ENCODE data around the gene UCK1. TPM values are rescaled to one million over a fixed set of nuclear protein-coding genes. Genes with fewer than 3 reads are reported as not detected.

The UCK1 gene
- total and polyA plus RNA-seq, 2 of the 8 experiments (the other 6 are each of a cell fraction or from before 2014, with no cell fraction given): 35.1 to 42.0 TPM

DNA sequence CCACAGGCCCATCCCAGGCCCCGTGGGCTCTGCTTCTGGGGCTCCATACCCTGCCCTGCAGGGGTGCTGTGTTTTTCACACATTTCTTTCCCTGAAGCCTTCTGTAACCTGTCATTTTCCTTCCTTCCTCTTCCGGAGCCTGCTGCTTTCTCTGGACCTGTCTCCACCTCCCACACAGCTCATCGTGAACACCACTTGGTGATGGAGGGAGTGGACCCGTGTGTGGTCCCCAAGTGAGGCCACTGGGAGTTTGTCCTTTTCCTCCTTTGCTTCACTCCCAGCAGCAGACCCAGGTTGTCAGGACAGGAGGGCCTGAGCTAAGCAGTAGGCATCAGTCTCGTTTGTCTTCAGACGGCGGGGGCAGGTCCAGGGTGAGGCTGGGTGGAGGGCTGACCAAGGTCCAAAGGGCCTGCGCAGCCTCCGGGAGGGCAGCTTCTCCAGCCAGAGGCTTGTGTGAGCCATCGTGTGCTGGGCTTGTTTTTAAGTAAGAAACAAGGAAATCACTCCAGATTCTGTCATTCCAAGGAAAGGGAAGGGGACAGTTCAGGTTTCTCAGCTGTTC lies 34.1 kb downstream of the UCK1 start (continued):
- no peak for TF ChIP-seq CEBPB (IDR thresholded peaks at IDR 0.05; ENCODE audit: low read depth, low read length)
- TF ChIP-seq EGR1 (IDR thresholded peaks at IDR 0.05; ENCODE audit: borderline replicate concordance, low read depth, low read length): no peak
- TF ChIP-seq RXRA (IDR thresholded peaks at IDR 0.05; ENCODE audit: insufficient read depth, low read depth, low read length): no peak
- TF ChIP-seq RFX5 (IDR thresholded peaks at IDR 0.05; ENCODE audit: borderline replicate concordance, low read depth, low read length): no peak
- no peak for TF ChIP-seq CTBP2 (IDR thresholded peaks at IDR 0.05; ENCODE audit: borderline replicate concordance, insufficient read depth, insufficient read length, low read length)
- TF ChIP-seq TBP (IDR thresholded peaks at IDR 0.05; ENCODE audit: low read depth, low read length): no peak
- TF ChIP-seq SIX5 (IDR thresholded peaks at IDR 0.05; ENCODE audit: low read depth, low read length): no peak
- TF ChIP-seq TAF1 (IDR thresholded peaks at IDR 0.05; ENCODE audit: low read depth, low read length): no peak
- TF ChIP-seq SIRT6 (IDR thresholded peaks at IDR 0.05; ENCODE audit: low read length): no peak
- no peak for TF ChIP-seq HDAC2 (IDR thresholded peaks at IDR 0.05; ENCODE audit: borderline replicate concordance in 1 of 2, low read depth in 2 of 2, low read length in 2 of 2)
- TF ChIP-seq, protein P1, sequence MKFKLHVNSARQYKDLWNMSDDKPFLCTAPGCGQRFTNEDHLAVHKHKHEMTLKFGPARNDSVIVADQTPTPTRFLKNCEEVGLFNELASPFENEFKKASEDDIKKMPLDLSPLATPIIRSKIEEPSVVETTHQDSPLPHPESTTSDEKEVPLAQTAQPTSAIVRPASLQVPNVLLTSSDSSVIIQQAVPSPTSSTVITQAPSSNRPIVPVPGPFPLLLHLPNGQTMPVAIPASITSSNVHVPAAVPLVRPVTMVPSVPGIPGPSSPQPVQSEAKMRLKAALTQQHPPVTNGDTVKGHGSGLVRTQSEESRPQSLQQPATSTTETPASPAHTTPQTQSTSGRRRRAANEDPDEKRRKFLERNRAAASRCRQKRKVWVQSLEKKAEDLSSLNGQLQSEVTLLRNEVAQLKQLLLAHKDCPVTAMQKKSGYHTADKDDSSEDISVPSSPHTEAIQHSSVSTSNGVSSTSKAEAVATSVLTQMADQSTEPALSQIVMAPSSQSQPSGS (IDR thresholded peaks at IDR 0.05; ENCODE audit: low read length): no peak

All from H1 (cell line).